Heart right ventricle (tissue), 16 donors: ENCODE results near the gene C5orf15. TPM values are rescaled to one million over a fixed set of nuclear protein-coding genes. Genes with fewer than 3 reads are reported as not detected.

Experiments used
- ATAC-seq, 8 donors: fragments of 200-7000 bp; cut with Tn5 transposase; one replicate each; pipeline ENCODE4 v1.9.1; 2020; ENCODE audit warnings: mild to moderate bottlenecking in 8 of 8, moderate library complexity in 8 of 8, moderate number of reproducible peaks in 1 of 8
- DNase-seq, 2 donors: peaks; one replicate each; pipeline ENCODE4 v3.0.0-alpha.2; 2020
- H3K27ac ChIP-seq, 10 donors: fragments of 200-600 bp; sonication (generic) in 2 of 10; one replicate each; pipeline versions ENCODE4 v1.5.0 to v1.8.0; 2020 to 2022; ENCODE audit warnings: mild to moderate bottlenecking in 3 of 10
- H3K27me3 ChIP-seq, 7 donors: fragments of 200-600 bp; one replicate each; pipeline ENCODE4 v1.8.0; 2021 to 2022; ENCODE audit warnings: mild to moderate bottlenecking in 2 of 7
- H3K36me3 ChIP-seq, 9 donors: fragments of 200-600 bp; sonication (generic) in 1 of 9; one replicate each; pipeline versions ENCODE4 v1.5.0 to v1.8.0; 2020 to 2022; ENCODE audit warnings: mild to moderate bottlenecking in 2 of 9
- H3K4me1 ChIP-seq, 9 donors: fragments of 200-600 bp; sonication (generic) in 1 of 9; one replicate each; pipeline versions ENCODE4 v1.5.0 to v1.8.0; 2020 to 2022; ENCODE audit warnings: mild to moderate bottlenecking in 4 of 9
- H3K4me3 ChIP-seq, 10 donors: fragments of 200-600 bp; sonication (generic) in 2 of 10; one replicate each; pipeline versions ENCODE4 v1.5.0 to v1.8.0; 2020 to 2022; ENCODE audit warnings: mild to moderate bottlenecking in 7 of 10, moderate library complexity in 2 of 10
- H3K9me3 ChIP-seq, 11 donors: fragments of 200-600 bp in 10 of 11; sonication (generic) in 2 of 11; one replicate each; pipeline versions ENCODE4 v1.5.0 to v1.8.0; 2013 to 2022; ENCODE audit warnings: mild to moderate bottlenecking in 2 of 11, control low read depth in 1 of 11, moderate library complexity in 1 of 11
- CTCF ChIP-seq, 9 donors: fragments of 200-600 bp; sonication (generic) in 2 of 9; IDR thresholded peaks; one replicate each; pipeline versions ENCODE4 v1.5.0 to v1.8.0; 2021 to 2022; ENCODE audit warnings: antibody characterized with exemption in 9 of 9, mild to moderate bottlenecking in 5 of 9, moderate library complexity in 1 of 9
- WGBS, 2 donors: extraction: QIAGEN DNeasy Blood & Tissue Kit; methylation state at CpG; one replicate each; pipeline ENCODE4 v1.1.7; 2013; ENCODE audit warnings: inconsistent platforms in 1 of 2; 5-methylcytosine and 5-hydroxymethylcytosine counted together
- intact Hi-C, 10 donors: fragments of 100-400 bp; cut with DNase I; formaldehyde crosslinking; loops; one replicate each; pipeline versions ENCODE4 v1.11.1 to v1.14.2; 2022
- polyA plus RNA-seq, 2 donors: library from polyadenylated mRNA; stranded (reverse); fragments of 200-250 nt; gene quantifications; one replicate each; pipeline ENCODE4 v1.2.3, GENCODE V29; 2013
- total RNA-seq, 10 donors: library from RNA; stranded (reverse); fragmentation: NEBNext Ultra II Directional in 3 of 10; extraction: Animal tissue kit (Norgen Biotek cat#: 25700) in 3 of 10; gene quantifications; one replicate each; pipeline versions ENCODE4 v1.2.1 to v1.2.4, GENCODE V29; 2021 to 2023
- donor health status: Arrhythmogenic right ventricular cardiomyopathy.
- donor health status: ischemic (EF 13 %, LVEDD 7.1; RV severe dilation, severe dysfunction).
- donor health status: healthy with polysubstance abuse.
- donor health status: DM: no; HTN: yes; CAD: no.
- donor health status: DM: no; HTN: no; CAD: no.
- donor health status: ischemic (EF 25% LVEDD 6.9; RV normal size, moderate dysfunction).
- donor health status: ischemic (EF 25% LVEDD 5.7; RV mildly dilated, moderate dysfunction).
- donor health status: healthy.
- donor health status: DM: yes; HTN: yes; CAD: no.
- donor health status: Ischemic cardiomyopathy.
- donor health status: ischemic (EF 35%, LVEDD 5.7; RV mildly dilated, moderate dysfunction).
- donor health status: nonischemic (EF 11% LVEDD 7.7; RV severe dilation, severe dysfunction).
- donor health status: DM: yes; HTN: yes; CAD: no.
- donor health status: PGD.
- donor health status: ischemic (EF 29% LVEDD 5.4; RV normal size, mild dysfunction).
- donor health status: nonischemic (EF 23%, LVEDD 6.1; RV moderate dilation, normal function).

Gene C5orf15
- total and polyA plus RNA-seq, 12 donors = 22.2 to 55.3 (median 33.9) TPM

- Histone ChIP-seq H3K4me3 (no peak overlapping the region), H3K27me3 (no peaks in the 10 kb centered on the region), H3K27ac (peak overlapping the region in 9 of 10 donors; percentile 5 to 99 (median 70)), H3K4me1 (peaks cover 30 to 88% (median 75%) of the 10 kb centered on the region in 9 donors), H3K9me3 (no peaks in the 10 kb centered on the region), H3K36me3 (peaks cover 0 to 26% (median 0%) of the 10 kb centered on the region in 9 donors)
- intact Hi-C loops = no loop called here
- 75 to 76% methylated on average over 10 of the region's 10 CpGs for WGBS, 2 donors
- ATAC-seq (no peak), DNase-seq (no peak)
- no peak for TF ChIP-seq CTCF (IDR thresholded peaks at IDR 0.05)
Measured at GRCh38 chr5:134000696-134001453, 32.5 kb upstream of the C5orf15 start.

GRCh38 chr5:134000091-134000511, 31.7 kb upstream of the C5orf15 start:
- Histone ChIP-seq H3K27me3 (no peaks in the 10 kb centered on the region), H3K36me3 (peaks cover 0 to 26% (median 0%) of the 10 kb centered on the region in 9 donors), H3K9me3 (no peaks in the 10 kb centered on the region), H3K4me1 (peaks cover 32 to 88% (median 79%) of the 10 kb centered on the region in 9 donors), H3K4me3 (peak overlapping the region in 1 of 10 donors; percentile 15), H3K27ac (peak overlapping the region in 8 of 10 donors; percentile 22 to 99 (median 72))
- peak in 5 of 8 donors; percentile 3 to 18 (median 10) for ATAC-seq
- peak in 1 of 2 donors; percentile 51 for DNase-seq
- 59 to 62% methylated on average over 5 of the region's 5 CpGs for WGBS, 2 donors
- intact Hi-C loops = no loop called here
- no peak for TF ChIP-seq CTCF (IDR thresholded peaks at IDR 0.05)

- WGBS, 2 donors = 84 to 91% methylated on average over 7 of the region's 7 CpGs
- Histone ChIP-seq H3K4me3 (no peak overlapping the region), H3K27ac (peak overlapping the region in 2 of 10 donors; percentile 25 to 77), H3K27me3 (no peaks in the 10 kb centered on the region), H3K4me1 (peaks cover 32 to 100% (median 86%) of the 10 kb centered on the region in 9 donors), H3K9me3 (no peaks in the 10 kb centered on the region), H3K36me3 (peaks cover 0 to 26% (median 0%) of the 10 kb centered on the region in 9 donors)
- ATAC-seq = no peak
- no peak for TF ChIP-seq CTCF (IDR thresholded peaks at IDR 0.05)
- intact Hi-C loops = no loop called here
- DNase-seq = no peak
Measured at GRCh38 chr5:133998807-133999206, 30.4 kb upstream of the C5orf15 start.

GRCh38 chr5:133998042-133998441, 29.6 kb upstream of the C5orf15 start:
- no peak for ATAC-seq
- Histone ChIP-seq H3K27me3 (no peaks in the 10 kb centered on the region), H3K9me3 (no peaks in the 10 kb centered on the region), H3K27ac (peak overlapping the region in 2 of 10 donors; percentile 24 to 25), H3K36me3 (peaks cover 0 to 26% (median 0%) of the 10 kb centered on the region in 9 donors), H3K4me3 (no peak overlapping the region), H3K4me1 (peaks cover 32 to 100% (median 86%) of the 10 kb centered on the region in 9 donors)
- no peak for DNase-seq
- intact Hi-C loops = no loop called here
- TF ChIP-seq CTCF (IDR thresholded peaks at IDR 0.05) = no peak
- 84 to 86% methylated on average over 6 of the region's 6 CpGs for WGBS, 2 donors
